ENCODE results near the gene HAAO.
A peak's percentile ranks its signal among the peaks of the same experiment; 100 is the strongest.

HAAO gene

DNA sequence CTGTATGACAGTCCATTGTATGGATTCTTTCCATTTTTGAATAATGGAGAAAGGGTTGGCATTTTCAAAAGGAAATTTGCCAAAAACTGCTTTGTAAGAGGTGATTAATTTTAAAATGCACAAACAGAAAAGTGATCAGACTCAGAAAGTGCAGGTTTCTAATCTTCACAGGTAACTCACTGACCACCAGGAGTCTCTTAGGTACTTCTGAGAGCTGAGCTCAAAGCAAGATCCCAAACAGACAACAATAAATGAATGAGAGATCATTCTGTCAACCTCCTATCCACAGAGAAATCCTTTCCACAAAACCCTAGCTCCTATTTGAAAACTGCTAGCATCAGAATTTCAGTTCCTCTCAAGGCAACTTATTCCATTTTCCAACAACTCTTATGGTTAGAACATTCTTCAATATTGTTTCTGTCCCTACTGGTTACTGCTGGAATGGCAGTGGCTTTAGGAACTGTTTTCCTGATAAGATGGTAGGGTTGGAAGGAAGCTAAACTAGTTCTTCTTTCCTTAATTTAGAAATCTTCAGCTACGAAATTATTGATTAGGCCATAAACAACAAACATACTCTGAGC lies 20.6 kb upstream of the HAAO start:
- no peak for DNase-seq

DNA sequence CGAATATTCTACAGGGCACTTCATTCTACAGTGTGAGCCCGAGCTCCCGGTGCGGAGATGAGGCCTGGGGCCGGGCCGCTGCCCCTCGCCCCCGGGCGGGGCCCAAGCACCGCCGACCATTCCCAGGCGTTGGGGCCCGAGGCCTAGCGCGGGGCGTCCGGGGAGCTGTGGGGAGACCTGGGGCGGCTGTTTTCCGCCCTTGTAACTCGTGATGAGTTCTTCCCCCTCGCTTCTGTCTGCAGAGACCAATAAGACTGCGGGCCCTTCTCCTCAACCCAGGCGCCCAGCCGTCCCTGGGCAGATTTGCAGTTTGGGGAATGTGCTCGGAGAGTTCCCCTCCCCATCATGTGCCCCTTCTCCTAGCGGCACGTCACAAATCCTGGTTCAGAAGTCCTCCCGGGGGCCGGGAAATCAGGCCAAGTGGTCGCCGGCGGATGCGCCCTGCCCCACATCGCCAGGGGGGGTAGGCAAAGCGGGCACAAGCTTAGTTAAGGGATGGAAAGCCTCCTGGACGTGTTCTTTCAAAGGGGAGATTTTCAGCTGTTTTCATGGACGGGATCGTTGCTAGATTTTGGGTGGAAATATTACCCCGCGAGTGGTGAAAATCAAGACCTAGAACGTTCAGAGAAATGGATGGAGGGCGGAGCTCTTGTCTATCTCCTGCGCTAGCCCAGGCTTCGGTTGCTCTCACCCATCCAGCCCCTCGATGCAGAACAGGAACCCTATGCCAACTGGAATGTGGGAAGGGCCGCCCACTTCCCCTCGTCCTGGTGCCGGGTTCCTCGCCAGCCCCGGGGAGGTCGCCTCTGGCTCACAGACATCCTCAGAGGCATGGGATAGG lies 18.8 kb upstream of the HAAO start:
- no peak for DNase-seq

DNA sequence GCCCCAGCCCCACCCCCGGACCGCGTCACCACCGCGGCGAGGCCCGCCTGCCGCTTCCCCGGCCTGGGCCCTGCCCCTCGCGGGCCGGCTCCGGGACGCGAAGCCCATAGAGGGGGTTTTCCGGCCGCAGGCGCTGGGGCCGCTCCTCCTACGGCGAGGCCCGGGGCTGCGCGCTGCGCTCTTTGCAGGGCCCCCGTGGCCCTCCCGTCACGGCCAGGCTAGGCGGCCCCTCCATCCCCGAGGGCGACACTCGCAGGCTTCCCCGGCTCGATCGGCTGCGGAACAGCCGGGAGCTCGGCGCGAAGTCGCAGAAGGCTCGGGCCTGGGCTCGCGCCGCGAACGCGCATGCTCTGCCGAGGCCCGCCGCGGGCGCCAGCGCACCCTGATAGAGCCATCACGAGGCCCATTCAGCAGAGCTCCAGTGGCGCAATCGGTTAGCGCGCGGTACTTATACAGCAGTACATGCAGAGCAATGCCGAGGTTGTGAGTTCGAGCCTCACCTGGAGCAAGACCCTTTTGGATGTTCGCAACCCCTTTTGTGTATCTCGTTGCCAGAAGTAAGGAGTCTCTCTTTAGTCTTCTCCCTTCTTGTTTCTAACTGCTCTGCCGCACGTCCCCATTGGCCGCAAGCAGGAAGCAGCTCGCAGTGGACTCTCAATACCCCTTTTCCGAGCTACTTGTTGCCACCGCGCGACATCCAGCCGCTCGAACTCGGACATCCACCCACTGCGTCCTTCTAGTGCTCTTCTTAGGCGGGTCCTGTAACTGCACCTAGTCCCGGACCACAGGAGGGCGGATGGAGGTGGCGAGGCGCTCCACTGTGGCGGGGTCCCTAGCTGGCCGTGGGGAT lies 18.0 kb upstream of the HAAO start:
- DNase-seq = peak; percentile 86

DNA sequence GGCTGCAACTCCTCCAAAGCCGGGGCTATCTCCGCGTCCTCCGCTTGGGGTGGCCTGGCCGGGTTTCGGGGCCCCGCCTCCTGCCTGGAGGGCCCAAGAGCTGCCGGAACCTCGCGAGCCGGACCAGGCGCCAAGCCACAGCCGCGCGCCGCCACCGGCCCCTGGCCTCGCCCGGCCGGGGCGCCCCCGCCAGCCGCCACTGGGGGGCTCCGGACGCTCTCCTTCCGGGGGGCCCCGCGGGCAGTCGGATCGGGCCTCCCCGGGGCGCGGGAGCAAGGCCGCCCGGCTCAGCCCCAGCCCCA lies 17.4 kb upstream of the HAAO start:
- no peak for DNase-seq

DNA sequence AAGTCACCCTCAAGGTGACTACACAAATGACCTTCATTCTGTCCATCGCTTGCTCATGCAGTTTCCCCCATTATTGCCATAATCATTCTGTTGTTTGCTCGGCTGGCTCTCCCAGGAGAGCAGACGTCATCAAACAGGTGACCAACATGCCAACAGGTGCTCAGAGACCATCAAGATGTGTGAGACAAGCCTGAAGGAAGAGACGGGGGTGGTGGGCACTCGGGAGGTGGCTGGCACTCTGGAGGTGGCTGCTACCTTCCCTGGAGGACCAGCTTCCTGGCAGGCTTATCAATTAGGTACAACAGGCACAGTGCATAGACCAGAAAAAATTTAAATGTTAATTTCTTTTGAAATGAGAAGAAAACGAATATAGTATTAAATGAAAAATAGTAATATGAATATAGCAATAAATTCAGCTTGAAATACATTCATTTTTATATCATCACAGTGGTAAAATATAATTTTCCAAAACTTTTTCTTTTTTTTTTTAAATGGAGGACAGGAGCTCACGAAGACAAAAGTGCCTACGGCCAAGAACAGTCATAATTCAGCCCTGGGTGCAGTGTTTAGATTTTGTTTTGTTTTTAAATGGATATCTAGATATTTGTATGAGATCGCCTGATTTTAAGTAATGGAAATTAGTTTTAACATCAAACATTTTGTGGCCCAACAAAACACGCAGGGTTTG lies 16.9 kb upstream of the HAAO start:
- DNase-seq = no peak

DNA sequence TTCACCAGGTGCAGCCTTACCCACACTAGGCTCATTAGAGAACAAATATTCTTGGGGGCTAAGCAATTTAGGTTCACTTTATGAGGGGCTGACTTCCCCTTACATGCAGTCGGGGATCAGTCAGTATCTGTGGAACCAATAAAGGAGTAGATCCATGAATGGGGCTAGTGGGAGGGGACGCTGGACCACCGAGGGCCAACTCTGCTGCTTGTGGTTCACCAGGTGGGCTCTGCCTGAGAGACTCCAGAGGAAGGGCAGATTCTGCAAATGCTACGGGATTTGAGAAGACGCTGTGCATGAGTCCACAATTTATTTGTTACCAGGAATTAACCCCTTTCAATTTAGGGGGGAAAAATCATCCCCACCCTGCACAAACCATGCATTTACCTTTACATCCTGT lies 15.9 kb upstream of the HAAO start:
- DNase-seq = no peak

DNA sequence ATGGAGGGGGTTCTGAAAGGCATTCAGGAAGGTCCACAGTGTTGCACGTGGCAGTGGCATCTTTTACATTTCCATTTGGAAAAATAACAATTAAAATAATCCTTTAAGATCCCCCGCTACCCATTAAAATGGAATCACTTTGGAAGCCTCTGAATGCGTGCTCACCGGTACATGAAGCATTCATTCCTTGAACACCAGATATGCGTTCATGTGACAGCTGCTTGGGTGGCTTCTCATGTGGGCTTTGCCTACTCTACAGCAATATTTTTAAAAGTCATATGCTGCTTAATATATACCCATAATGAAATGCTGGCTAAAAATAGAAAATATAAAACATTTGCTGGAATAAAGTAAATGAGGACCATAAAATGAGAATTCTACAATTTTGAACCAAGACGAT lies 14.4 kb upstream of the HAAO start:
- no peak for DNase-seq

DNA sequence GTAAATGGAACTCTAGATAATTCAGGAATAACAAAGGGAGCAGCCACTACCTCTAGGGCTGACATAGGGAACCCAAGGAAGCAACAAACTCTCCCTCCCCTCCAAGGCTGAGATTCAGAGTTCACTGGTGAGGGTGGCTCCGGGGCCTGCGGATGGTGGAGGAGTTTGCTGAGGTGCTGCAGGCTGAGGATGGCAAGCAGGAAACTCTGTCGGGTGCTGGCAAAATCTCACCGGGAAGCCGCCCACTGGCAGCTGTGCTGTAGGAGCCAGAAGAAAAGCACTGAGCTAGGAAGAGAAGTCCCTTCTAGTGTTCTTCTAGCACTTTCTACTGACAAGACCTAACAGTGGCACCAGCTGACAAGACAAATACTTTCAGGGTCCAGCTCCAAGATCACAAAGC lies 12.5 kb upstream of the HAAO start:
- DNase-seq = no peak

DNA sequence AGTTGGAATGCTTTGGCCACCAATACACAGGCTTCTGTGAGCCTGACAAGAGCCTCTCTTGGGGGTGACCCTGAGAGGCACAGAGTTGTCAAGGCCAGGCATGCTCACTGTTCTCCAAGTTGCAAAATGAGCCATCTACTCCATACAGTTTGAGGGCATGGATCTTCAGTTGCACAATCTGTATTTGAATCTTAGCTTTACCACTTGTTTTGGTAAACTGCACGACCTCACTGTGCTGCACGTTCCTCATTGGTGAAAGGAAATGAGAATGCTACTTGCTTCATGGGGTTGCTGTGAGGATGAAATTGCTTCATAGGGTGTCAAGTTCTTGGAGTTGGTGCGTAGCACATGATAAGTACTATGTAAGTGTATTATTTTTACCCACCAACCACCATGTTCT lies 12.0 kb upstream of the HAAO start:
- DNase-seq = no peak

DNA sequence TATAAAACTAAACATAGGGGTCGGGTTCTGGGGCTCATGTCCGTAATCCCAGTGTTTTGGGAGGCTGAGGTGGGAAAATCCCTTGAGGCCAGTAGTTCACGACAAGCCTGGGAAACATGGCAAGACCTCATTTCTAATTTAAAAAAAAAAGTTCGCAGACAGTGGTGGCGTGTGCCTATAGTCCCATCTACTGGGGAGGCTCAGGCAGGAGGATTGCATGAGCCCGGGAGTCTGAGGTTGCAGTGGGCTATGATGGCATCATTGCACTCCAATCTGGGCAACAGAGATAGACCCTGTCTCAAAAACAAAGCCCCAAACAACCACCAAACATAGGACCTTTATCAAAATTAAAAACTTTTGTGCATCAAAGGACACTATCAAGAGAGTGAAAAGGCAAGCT lies 9.8 kb upstream of the HAAO start:
- no peak for DNase-seq

DNA sequence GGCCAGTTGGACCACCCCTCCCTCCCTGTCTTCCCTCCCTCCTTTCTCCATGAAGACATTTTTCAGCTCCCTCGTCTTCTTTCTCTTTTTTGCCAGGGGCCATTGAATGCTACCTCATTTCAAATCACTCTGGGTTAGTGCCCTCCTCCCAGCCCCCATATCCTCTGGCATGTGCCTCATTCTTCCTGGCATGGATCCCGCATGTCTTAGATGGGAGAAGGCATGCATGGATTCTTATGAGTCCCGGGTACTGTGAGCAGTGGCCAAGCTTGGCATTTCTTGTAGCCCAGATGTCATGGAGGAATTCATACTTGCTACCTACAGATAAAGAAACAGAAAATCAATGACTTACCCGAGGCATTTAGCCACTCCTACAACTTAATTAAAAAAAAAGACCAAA lies 9.0 kb upstream of the HAAO start:
- no peak for DNase-seq

DNA sequence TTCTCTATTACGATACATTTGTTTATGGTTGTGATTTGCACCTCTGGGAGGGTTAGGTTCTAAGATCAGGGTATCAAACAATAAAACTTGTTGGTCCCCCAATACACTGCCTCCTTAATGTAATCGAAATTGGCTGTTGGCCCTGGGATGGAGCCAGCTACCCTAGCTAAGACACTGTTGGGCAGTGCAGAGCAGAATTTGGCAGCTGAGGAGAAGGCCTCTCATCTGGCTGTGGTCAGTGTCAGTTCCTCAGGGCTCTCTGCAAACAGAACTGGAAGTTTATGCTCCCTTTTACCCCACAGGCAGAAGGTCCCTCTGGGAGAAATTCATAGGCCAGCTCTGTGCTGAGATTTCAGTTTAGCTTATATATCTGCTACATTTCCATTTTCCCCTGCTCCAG lies 8.6 kb upstream of the HAAO start:
- DNase-seq = no peak

DNA sequence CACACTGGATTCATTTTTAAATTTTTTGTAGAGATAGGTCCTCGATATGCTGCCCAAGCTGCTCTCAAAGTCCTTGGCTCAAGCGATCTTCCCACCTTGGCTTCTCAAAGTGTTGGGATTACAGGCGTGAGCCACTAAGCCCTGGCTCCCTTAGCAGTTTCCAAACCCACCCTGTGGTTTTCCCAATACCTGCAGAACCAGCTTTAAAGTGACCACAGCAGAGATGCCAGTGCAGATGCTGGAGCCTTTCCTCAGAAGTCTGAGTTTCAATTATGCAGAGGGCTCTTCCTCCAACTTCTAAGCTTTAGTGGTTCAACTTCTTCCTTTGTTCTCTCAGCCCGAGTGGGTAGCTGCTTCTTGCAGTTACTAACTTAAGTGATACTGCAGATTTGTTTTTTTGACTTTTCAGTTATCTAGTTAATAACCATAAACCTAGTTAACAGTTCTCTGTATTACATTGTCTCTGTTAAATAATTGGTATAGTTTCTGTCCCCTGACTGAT lies 8.1 kb upstream of the HAAO start:
- no peak for DNase-seq

DNA sequence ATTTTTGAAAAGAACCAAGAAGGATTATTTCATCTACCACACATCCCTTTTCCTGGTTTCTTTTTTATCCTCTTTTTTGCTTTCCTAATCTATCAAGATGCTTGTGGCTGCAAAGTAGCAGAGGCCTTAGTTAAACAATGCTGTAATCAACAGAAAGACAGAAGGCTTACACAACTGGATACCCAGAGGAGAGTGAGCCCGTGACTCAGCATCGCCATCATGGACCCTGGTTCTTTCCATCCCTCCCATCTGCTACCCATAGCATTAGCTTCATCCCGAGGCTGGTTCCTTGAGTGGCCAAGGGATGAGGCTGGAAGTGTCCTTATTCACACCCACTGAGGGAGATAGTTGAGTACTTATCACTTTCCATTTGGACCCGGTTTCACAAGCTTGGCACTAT lies 7.5 kb upstream of the HAAO start:
- no peak for DNase-seq

DNA sequence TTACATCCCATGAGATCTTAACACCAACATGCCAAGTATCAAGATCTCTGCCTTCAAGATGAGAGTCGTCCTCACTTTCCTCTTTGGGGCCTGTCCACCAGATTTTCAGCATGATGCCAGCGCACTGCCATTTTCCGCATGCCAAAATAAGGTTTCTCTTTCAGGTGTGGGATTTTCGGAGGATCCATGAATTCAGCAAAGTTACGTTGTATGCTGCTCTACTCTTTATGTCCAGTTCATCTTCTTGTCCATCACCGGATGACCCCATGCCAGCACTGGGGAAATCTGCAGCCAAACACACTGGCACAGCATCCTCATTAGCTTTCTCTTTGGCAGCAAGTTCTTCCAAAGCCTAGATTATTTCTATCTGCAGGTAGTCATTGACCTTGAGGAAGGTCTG lies 4.9 kb upstream of the HAAO start:
- DNase-seq = no peak

DNA sequence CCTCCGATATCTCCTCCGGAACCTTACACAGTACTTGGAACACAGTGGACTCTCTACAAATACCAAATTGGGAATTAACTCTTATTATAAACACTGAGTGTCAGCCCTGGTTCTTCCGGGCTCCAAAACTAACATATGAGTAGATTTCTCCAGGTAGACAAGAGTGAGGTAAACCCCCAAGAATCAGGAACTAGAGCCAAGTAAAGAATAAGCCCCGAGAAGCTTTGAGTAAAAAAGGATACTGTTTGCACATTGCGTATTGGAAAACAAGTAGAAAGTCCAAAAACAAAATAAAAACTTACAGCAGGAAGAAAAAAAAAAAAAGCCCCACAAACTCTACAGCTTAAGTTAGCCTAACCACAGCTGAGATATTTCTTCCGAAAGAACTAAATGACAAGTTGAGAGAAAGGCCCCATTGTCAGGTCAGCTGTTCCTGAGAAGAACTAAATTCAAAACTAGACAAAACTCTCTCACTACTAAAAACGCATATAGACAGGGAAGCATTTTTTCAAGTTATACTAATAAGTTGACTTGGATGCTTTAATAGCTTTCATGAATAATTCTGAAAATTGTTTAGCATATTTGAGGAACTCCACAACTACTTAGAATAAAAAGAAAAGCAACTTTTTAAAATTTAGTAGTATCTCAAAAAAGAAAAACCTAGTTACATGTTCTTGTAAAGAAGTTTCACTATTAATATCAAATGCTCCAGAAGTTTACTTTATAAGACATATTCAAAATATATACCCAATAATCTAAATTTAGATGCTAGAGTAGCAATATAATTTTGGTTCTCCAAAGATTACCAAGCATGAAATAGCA lies 4.3 kb upstream of the HAAO start:
- DNase-seq = no peak

DNA sequence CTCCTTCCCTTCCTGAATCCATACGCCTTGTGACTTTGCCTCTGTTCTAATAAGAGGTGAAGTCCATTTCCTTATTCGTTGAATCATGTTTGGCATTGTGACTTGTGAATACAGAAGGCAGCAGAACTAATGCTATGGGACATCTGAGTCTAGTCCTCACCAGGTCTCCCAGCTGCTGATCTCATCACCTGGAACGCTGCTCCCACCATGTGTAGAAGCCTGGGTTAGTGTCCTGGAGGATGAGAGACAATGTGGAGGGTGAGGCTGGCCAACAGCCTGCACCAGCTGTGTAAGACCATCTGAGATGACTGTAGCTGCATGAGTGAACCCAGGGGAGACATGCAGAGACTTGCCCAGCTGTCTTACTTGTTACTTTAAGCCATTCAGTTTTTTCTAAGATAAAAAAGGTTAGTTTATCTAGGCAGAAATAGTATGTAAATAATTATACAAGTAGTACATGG lies 3.5 kb upstream of the HAAO start:
- DNase-seq = no peak

DNA sequence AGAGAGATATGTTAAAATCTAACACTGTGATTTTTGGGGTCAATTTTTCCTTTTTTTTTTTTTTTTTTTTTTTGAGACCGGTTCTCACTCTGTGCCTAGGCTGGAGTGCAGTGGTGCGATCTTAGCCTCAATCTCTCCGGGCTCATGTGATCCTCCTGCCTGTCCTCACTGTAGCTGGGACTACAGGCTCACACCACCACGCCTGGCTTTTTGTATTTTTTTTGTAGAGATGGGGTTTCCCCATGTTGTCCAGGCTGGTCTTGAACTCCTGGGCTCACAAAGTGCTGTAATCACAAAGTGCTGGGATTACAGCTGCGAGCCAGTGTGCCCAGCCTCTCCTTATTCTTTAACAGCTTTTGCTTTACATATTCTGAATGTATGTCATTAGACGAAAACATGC lies 2.9 kb upstream of the HAAO start:
- DNase-seq = no peak

DNA sequence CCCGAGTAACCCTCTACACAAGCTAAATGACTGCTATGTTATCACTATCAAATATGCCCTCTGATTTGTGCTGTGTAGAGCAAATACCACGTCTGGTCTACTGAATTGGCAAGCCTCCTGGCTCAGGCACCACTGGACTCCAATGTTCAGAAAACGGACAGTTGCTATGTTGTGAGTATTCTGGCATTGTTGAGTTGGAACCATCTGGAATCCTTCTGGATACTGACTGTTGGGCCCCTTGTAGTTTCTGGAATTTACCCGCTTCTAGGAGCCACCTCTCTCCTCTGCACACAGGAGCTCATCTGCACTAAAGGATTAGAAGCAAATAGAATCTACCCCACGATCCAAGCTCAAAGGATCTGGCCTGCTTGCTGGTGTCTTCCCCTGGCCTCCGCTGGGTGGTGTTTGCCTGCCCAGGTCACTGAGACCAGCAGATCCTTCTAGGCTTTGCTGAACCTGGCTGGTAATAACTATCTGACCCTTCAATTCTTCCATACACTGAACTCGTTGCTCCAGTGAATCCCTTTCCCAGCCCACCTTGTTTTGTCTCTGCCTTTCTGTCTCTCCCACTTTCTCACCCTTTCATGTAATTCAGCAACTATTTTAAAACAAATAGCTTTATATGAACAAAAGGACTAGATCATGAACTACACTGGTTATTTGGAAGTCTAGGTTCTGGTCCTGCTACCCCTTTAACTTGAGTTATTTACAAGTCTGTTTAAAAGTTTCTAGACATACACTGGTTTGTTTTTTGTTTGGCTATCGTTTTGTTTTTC lies 2.1 kb upstream of the HAAO start:
- no peak for DNase-seq

DNA sequence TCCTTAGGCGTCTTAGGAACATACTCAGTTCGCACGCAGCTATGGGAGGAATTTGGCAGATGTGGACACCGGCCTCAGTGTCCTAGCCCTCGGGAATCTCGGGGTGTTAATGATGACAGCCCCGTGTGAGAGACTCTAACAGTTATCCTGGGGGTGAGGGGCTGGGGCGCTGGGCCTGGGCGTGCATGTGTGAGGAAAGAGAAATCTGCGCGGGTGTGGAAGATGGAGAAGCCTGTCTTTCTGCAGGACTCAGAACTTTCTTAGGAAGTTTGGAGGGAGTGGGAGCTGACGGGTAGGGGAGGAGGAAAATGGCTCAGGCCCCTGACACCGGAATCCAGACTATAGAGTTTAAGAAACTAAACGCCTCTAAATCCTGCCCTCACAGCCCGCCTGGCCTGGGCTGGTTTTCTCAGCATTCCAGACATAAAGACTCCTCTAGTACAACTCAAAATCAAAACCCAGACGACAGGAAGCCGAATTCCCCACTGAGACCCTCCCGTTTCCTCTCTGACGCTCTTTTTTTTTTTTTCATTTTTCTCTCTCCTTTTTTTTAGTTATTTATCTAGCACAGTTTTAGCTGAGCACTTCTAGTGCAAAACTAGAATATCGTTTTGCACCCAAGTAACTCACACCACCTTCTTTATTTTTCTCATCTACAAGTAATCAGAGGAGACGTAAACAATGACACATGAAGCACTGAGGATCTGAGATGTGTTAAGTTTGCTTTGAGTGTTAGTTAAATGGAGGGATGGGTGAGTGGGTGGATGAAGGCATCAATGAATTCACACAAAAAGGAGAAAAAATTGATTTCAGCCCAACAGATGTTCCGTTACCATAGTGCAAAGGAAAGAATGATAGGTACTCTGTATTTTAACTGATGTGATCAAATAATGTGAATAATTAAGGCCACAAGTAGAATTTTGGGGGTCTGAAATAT lies 1.2 kb upstream of the HAAO start:
- no peak for DNase-seq

All from NCI-H2081 treated with DMSO at 0.1 percent for 48 hours (cell line).